HFFc6 (cell line): ENCODE measurements around the gene AHR. TPM values are rescaled to one million over a fixed set of nuclear protein-coding genes. Genes with fewer than 3 reads are reported as not detected.

Experiments
- DNase-seq: peaks from one replicate; pipeline ENCODE4 v3.0.0-alpha.2; 2018
- H3K27ac Mint-ChIP-seq: 2 replicates; pipeline ENCODE4 v1.8.0; 2020; ENCODE audit warnings: mild to moderate bottlenecking, mixed read lengths
- H3K27me3 Mint-ChIP-seq: 2 replicates; pipeline ENCODE4 v1.8.0; 2021; ENCODE audit warnings: mild to moderate bottlenecking, moderate library complexity, mixed read lengths; ENCODE audit not compliant: insufficient read depth
- H3K36me3 Mint-ChIP-seq: 2 replicates; pipeline ENCODE4 v1.8.0; 2021; ENCODE audit warnings: low read depth, mixed read lengths
- H3K4me1 Mint-ChIP-seq: 2 replicates; pipeline ENCODE4 v1.8.0; 2020; ENCODE audit warnings: low read depth, mixed read lengths
- H3K4me3 Mint-ChIP-seq: 2 replicates; pipeline ENCODE4 v1.8.0; 2020; ENCODE audit warnings: mild to moderate bottlenecking, moderate library complexity, mixed read lengths
- H3K9me3 Mint-ChIP-seq: 2 replicates; pipeline ENCODE4 v1.8.0; 2020; ENCODE audit warnings: mild to moderate bottlenecking, mixed read lengths
- total RNA-seq, 6 experiments: library from RNA; stranded (reverse); fragmentation: NEBNext Ultra II Directional; extraction: Animal tissue kit (Norgen Biotek cat#: 25700); gene quantifications; 2 replicates in 1 of 6; 3 replicates in 5 of 6; pipeline ENCODE4 v1.2.3, GENCODE V29; 2021
- TF ChIP-seq, protein P1 (sequence below): fragments of 200-600 bp; sonication (generic); IDR thresholded peaks from 2 replicates; pipeline ENCODE4 v1.5.0; 2021; ENCODE audit warnings: antibody characterized with exemption, mild to moderate bottlenecking

AHR gene
- total RNA-seq, 6 experiments from 2014 or later: 35.8 to 57.2 (median 47.4) TPM

DNA sequence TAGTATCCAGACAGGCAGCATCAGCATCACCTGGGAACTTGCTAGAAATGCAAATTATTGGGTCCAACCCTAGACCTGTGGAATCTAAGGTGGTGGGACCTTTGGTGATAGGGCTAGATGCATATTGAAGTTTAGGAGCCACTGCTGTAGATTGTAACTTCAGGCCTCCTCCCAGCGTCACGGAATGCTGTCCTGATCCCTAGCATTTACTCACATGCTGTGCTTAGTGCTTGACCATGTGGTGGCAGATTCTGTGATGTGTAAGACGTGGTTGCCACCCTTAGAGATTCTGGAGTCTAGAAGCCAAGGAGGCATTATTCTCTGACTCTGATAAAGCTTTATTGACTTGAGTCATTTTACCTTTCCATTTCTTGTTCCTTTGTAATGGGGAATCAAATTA, 13.5 kb downstream of the AHR start:
- Mint-ChIP-seq H3K9me3 (no peaks in the 10 kb centered on the region), H3K36me3 (peaks cover 24% of the 10 kb centered on the region), H3K27ac (no peak overlapping the region), H3K4me3 (no peak overlapping the region), H3K4me1 (peaks cover 37% of the 10 kb centered on the region), H3K27me3 (no peaks in the 10 kb centered on the region)
- TF ChIP-seq, protein P1, sequence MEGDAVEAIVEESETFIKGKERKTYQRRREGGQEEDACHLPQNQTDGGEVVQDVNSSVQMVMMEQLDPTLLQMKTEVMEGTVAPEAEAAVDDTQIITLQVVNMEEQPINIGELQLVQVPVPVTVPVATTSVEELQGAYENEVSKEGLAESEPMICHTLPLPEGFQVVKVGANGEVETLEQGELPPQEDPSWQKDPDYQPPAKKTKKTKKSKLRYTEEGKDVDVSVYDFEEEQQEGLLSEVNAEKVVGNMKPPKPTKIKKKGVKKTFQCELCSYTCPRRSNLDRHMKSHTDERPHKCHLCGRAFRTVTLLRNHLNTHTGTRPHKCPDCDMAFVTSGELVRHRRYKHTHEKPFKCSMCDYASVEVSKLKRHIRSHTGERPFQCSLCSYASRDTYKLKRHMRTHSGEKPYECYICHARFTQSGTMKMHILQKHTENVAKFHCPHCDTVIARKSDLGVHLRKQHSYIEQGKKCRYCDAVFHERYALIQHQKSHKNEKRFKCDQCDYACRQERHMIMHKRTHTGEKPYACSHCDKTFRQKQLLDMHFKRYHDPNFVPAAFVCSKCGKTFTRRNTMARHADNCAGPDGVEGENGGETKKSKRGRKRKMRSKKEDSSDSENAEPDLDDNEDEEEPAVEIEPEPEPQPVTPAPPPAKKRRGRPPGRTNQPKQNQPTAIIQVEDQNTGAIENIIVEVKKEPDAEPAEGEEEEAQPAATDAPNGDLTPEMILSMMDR: no peak
- DNase-seq: no peak

DNA sequence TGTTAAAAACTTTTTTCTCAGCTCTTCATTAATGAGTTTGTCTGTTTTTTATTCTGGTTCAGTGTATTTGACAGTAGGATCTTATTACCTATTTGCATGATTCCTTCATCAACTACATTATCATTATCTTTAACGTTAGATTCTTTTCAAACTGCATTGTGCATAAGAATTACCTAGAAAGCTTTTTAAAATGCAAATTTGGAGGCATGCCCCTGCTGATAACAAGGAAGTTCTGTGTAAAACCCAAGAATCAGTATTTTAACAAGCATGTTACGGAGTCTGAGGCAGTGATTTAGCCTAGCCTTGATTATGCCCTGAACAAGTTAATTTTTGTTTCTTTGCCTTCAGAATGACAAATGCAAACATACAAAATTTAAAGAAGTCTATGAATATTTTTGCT, 14.2 kb downstream of the AHR start:
- Mint-ChIP-seq H3K27ac (no peak overlapping the region), H3K36me3 (peaks cover 24% of the 10 kb centered on the region), H3K9me3 (no peaks in the 10 kb centered on the region), H3K27me3 (no peaks in the 10 kb centered on the region), H3K4me1 (peaks cover 40% of the 10 kb centered on the region), H3K4me3 (no peak overlapping the region)
- DNase-seq: no peak
- TF ChIP-seq, protein P1: no peak

DNA sequence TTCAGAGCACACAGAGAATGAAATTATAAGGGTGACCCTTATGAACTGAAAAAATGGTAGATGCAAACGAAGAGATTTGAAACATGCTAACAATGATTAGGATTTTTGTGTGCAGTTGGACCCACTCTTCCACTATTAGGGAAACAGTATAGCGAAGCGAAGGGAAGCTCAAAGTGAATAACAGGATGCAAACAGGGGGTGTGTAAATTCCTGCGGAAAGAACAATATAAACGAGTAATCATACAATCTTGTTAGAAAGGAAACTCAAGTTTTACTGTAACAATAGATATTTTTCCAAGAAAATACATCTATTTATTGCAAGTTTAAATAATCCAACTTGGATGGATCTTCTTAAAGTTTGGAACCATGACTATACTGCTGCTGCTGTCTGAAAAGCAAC, 14.7 kb downstream of the AHR start:
- peaks cover 25% of the 10 kb centered on the region for H3K36me3 Mint-ChIP-seq
- H3K9me3 Mint-ChIP-seq: no peaks in the 10 kb centered on the region
- TF ChIP-seq, protein P1: no peak
- H3K4me1 Mint-ChIP-seq: peaks cover 46% of the 10 kb centered on the region
- H3K27ac Mint-ChIP-seq: no peak overlapping the region
- no peak overlapping the region for H3K4me3 Mint-ChIP-seq
- H3K27me3 Mint-ChIP-seq: no peaks in the 10 kb centered on the region
- no peak for DNase-seq

DNA sequence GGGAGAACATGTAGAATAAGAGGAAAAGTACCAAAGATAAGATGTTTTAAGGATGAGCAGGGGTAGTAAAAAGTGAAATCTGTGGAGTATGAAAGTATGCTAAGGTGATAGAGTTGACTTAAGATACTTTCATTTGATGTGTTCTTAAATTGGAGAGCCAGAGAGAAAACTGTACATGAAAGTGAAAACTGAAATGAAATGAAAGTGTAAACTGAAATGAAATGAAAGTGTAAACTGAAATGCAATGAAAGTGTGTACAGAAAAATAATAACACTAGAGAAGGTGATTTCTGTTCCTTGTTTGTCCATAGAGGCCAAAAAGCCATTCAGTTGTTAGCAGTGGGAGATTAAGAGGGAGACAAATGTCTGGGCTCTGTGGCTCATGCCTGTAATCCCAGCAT, 17.5 kb downstream of the AHR start:
- no peaks in the 10 kb centered on the region for H3K27me3 Mint-ChIP-seq
- DNase-seq: no peak
- TF ChIP-seq, protein P1: no peak
- no peaks in the 10 kb centered on the region for H3K9me3 Mint-ChIP-seq
- H3K36me3 Mint-ChIP-seq: peaks cover 43% of the 10 kb centered on the region
- peaks cover 68% of the 10 kb centered on the region for H3K4me1 Mint-ChIP-seq
- H3K27ac Mint-ChIP-seq: peak overlapping the region; percentile 12
- no peak overlapping the region for H3K4me3 Mint-ChIP-seq

DNA sequence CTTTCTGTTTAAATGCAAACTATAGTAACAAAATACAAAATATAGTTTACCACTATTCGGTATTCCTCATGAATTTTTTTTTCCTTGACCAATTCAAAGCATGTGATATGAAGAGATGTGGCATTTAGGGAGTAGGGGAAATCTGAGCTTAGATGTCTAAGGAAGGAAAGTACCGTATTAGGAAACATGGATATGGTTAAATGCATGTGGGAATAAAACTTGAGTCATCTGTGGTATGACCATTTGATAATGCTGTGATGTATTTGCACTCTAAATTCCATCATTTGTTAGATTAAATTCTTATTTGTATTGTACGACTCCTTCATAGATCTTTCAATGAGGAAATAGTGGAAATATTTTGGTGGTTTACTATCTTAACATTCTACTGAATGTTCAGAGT, 19.7 kb downstream of the AHR start:
- H3K4me3 Mint-ChIP-seq: no peak overlapping the region; the same call in 1 of the 2 replicates
- DNase-seq: no peak
- no peaks in the 10 kb centered on the region for H3K9me3 Mint-ChIP-seq
- H3K27ac Mint-ChIP-seq: peak overlapping the region; percentile 17
- peaks cover 33% of the 10 kb centered on the region for H3K36me3 Mint-ChIP-seq
- TF ChIP-seq, protein P1: no peak
- H3K27me3 Mint-ChIP-seq: no peaks in the 10 kb centered on the region
- H3K4me1 Mint-ChIP-seq: peaks cover 69% of the 10 kb centered on the region
